T-helper 1 cell treated with Interleukin-12 subunit alpha and Interleukin-12 subunit beta and Interleukin-4 antibody, amounts not matched to agents 30 μg/mL and 1 μg/mL, for 36 hours (primary cell): Measurements from ENCODE around the gene TSPY8.
"Not testable (repeated sequence)": the region's sequence is repeated elsewhere in the genome, so short reads cannot be mapped to it uniquely, and the experiment has no call there.

ENCODE experiments used
- H3K27ac Mint-ChIP-seq: one replicate; pipeline ENCODE4 v1.8.0; 2021; ENCODE audit warnings: mild to moderate bottlenecking, mixed read lengths
- H3K27me3 Mint-ChIP-seq: one replicate; pipeline ENCODE4 v1.8.0; 2021; ENCODE audit warnings: low read depth, mixed read lengths
- H3K36me3 Mint-ChIP-seq: one replicate; pipeline ENCODE4 v1.8.0; 2021; ENCODE audit warnings: low read depth, mixed read lengths
- H3K4me1 Mint-ChIP-seq: one replicate; pipeline ENCODE4 v1.8.0; 2021; ENCODE audit warnings: low read depth, mixed read lengths
- H3K4me3 Mint-ChIP-seq: one replicate; pipeline ENCODE4 v1.8.0; 2021; ENCODE audit warnings: mild to moderate bottlenecking, moderate library complexity, mixed read lengths
- H3K9me3 Mint-ChIP-seq: one replicate; pipeline ENCODE4 v1.8.0; 2021; ENCODE audit warnings: mixed read lengths

The TSPY8 gene

GRCh38 chrY:9357497-9357896 is at the start of gene TSPY8:
TSS of gene TSPY8 (plus strand) at chrY:9357797. CDS start at chrY:9357843, 46 bp downstream.
- H3K27ac Mint-ChIP-seq, H3K27me3 Mint-ChIP-seq, H3K4me3 Mint-ChIP-seq, H3K4me1 Mint-ChIP-seq, H3K36me3 Mint-ChIP-seq, H3K9me3 Mint-ChIP-seq: not testable (repeated sequence)

GRCh38 chrY:9320996-9321395 is 36.6 kb upstream of the TSPY8 start:
- no peaks in the 10 kb centered on the region for H3K9me3 Mint-ChIP-seq
- H3K4me3 Mint-ChIP-seq: no peak overlapping the region
- no peaks in the 10 kb centered on the region for H3K27me3 Mint-ChIP-seq
- no peaks in the 10 kb centered on the region for H3K36me3 Mint-ChIP-seq
- no peaks in the 10 kb centered on the region for H3K4me1 Mint-ChIP-seq
- no peak overlapping the region for H3K27ac Mint-ChIP-seq

GRCh38 chrY:9337164-9337563 is 20.4 kb upstream of the TSPY8 start, which contains the start of gene TSPY4:
TSS of gene TSPY4 (plus strand) at chrY:9337464. CDS start at chrY:9337510, 46 bp downstream.
- H3K4me3 Mint-ChIP-seq, H3K27me3 Mint-ChIP-seq, H3K4me1 Mint-ChIP-seq, H3K36me3 Mint-ChIP-seq, H3K9me3 Mint-ChIP-seq, H3K27ac Mint-ChIP-seq: not testable (repeated sequence)

GRCh38 chrY:9396527-9396926 is 38.9 kb downstream of the TSPY8 start:
- not testable (repeated sequence) for H3K4me1 Mint-ChIP-seq, H3K27me3 Mint-ChIP-seq, H3K4me3 Mint-ChIP-seq, H3K9me3 Mint-ChIP-seq, H3K27ac Mint-ChIP-seq, H3K36me3 Mint-ChIP-seq

- not testable (repeated sequence) for H3K27me3 Mint-ChIP-seq, H3K36me3 Mint-ChIP-seq, H3K4me1 Mint-ChIP-seq, H3K9me3 Mint-ChIP-seq, H3K27ac Mint-ChIP-seq, H3K4me3 Mint-ChIP-seq
Observed at GRCh38 chrY:9398121-9398520, 40.5 kb downstream of the TSPY8 start, which contains the start of gene TSPY3. TSS of gene TSPY3 (plus strand) at chrY:9398421. CDS start at chrY:9398467, 46 bp downstream.
